Measurements from ENCODE around the gene VWA2.

VWA2 gene

DNA sequence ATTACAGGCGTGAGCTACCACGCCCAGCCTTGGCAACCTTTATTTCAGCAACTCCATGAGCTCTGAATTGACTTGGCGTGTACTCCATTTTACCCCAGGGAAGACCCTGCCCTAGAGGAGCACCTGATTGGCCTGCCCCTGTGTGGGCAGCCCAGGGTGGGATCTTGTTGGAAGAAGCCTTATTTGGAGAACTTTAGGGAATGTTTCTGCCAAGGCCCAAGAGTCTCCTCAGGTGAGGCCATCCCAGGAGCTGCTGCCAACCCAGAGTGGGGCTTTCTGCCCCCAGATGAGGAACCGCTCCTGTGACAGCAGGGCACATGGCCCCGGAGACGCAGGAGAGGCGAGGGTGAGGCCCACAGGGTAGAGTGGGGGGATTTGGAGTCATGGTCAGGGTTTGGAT lies 42.0 kb downstream of the VWA2 start:
- ChIA-PET POLR2A (no interaction called here), CTCF (interaction anchor here (0.9 to 1.6 kb wide), 4 partner anchors 10 to 23 kb away, joined by 3 to 4 read pairs (median 4); no protein-coding TSS in a partner anchor)
- TF ChIP-seq, protein P1, sequence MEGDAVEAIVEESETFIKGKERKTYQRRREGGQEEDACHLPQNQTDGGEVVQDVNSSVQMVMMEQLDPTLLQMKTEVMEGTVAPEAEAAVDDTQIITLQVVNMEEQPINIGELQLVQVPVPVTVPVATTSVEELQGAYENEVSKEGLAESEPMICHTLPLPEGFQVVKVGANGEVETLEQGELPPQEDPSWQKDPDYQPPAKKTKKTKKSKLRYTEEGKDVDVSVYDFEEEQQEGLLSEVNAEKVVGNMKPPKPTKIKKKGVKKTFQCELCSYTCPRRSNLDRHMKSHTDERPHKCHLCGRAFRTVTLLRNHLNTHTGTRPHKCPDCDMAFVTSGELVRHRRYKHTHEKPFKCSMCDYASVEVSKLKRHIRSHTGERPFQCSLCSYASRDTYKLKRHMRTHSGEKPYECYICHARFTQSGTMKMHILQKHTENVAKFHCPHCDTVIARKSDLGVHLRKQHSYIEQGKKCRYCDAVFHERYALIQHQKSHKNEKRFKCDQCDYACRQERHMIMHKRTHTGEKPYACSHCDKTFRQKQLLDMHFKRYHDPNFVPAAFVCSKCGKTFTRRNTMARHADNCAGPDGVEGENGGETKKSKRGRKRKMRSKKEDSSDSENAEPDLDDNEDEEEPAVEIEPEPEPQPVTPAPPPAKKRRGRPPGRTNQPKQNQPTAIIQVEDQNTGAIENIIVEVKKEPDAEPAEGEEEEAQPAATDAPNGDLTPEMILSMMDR (IDR thresholded peaks at IDR 0.05; ENCODE audit: control extremely low read depth, extremely low read depth, low read depth, missing control alignments): no peak
- no peak for DNase-seq (ENCODE audit: extremely low spot score)

DNA sequence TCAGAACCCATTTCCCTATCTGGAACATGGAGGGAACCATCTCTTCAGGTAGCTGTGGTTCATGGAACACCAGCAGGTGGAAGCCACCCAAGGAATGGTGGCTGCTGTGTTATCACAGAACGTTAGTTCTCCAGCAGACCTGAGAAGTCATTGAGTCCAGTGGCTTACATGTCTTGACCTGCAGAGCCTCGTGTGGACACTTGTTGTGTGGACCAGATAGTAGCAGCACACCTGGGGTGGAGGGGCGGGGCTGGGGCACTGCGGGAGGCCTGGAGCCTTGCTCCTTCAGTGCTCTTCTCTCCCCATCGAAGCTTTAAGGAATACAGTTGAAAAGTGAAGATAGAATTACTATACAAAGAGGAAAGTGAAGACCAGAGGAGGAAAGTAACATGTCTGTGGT lies 42.4 kb downstream of the VWA2 start:
- POLR2A ChIA-PET: no interaction called here
- TF ChIP-seq, protein P1 (IDR thresholded peaks at IDR 0.05; ENCODE audit: control extremely low read depth, extremely low read depth, low read depth, missing control alignments): no peak
- CTCF ChIA-PET: interaction anchor here (0.9 to 1.6 kb wide), 4 partner anchors 9 to 23 kb away, joined by 3 to 4 read pairs (median 4); no protein-coding TSS in a partner anchor

DNA sequence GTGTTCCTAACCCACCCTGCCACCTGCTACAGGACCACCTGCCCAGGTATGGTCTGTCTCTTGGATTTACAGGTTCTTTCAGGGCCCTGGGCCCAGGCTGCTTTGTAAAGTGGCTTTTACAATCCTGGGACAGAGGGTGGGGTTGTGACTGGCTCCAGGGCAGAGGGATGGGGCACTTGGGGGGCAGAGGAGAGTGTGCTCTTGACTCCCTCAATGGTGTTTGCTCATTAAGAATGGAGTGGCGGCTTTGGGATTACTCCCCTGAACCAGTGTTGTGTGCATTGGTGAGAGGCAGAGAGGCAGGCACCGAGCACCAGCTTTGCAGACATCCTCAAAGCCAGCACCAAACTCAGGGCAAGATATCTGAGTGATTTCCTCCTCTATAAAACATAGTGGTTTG lies 43.5 kb downstream of the VWA2 start:
- TF ChIP-seq, protein P1 (IDR thresholded peaks at IDR 0.05; ENCODE audit: control extremely low read depth, extremely low read depth, low read depth, missing control alignments): no peak
- ChIA-PET POLR2A (no interaction called here), CTCF (interaction anchor here (0.7 kb wide), 1 partner anchor 57 kb away, joined by 3 read pairs; no protein-coding TSS in a partner anchor)
- no peak for DNase-seq (ENCODE audit: extremely low spot score)

More for the DNA sequence above, 42.4 kb downstream of the VWA2 start:
- no peak for DNase-seq (ENCODE audit: extremely low spot score)

DNA sequence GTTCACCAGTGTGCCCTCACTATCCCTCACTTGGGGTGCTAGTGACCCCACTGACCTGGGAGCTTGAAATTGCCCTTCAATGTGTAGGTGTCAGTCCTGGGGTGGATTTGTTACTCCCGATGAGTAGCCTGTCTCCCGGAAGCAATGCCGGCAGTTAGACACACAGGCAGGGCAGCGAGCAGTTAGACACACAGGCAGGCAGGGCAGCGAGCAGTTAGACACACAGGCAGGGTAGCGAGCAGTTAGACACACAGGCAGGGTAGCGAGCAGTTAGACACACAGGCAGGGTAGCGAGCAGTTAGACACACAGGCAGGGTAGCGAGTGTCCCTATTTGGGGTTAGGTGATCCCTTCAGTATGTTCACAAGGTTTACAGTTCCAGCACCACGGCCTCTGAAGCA lies 44.0 kb downstream of the VWA2 start:
- CTCF ChIA-PET: interaction anchor here (0.7 to 6.2 kb wide), 3 partner anchors 20 to 57 kb away, joined by 3 to 31 read pairs (median 3); no protein-coding TSS in a partner anchor
- TF ChIP-seq, protein P1 (IDR thresholded peaks at IDR 0.05; ENCODE audit: control extremely low read depth, extremely low read depth, low read depth, missing control alignments): no peak
- POLR2A ChIA-PET: no interaction called here
- DNase-seq (ENCODE audit: extremely low spot score): no peak

DNA sequence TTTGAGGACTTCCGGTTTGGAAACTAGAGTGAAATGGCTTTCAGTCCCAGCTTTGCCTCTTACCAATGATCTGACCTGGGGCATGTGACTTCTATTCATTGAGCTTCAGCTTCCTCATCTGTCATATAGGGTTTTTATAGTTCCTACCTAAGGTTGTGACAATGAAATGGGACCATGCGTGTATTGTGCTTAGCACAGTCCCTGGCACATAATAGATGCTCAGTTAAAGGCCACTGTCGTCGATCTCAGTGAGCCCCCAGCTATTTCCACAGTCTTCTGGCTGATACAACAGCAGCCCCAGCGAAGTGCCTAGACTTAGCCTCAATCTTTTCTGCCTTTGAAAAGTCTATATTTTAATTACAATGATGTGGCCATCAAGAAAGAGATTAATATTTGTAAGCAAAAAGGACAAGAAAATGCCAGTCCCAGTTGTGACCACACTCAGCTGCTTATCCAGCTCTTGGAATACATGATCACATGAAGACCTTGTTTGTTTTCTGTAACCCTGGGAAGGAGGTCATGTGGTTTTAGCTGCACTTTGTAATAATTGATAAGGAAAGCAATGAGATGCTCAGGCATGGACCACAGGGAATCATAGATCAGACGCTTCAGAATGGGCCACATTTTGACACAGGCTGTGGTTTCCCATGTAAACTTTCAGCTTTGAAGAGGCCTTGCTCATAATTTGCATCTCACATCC lies 44.6 kb downstream of the VWA2 start:
- no peak for DNase-seq (ENCODE audit: extremely low spot score)
- TF ChIP-seq, protein P1 (IDR thresholded peaks at IDR 0.05; ENCODE audit: control extremely low read depth, extremely low read depth, low read depth, missing control alignments): no peak
- POLR2A ChIA-PET: no interaction called here
- CTCF ChIA-PET: interaction anchor here (1.0 to 6.2 kb wide), 3 partner anchors 10 to 21 kb away, joined by 3 to 31 read pairs (median 3); no protein-coding TSS in a partner anchor

DNA sequence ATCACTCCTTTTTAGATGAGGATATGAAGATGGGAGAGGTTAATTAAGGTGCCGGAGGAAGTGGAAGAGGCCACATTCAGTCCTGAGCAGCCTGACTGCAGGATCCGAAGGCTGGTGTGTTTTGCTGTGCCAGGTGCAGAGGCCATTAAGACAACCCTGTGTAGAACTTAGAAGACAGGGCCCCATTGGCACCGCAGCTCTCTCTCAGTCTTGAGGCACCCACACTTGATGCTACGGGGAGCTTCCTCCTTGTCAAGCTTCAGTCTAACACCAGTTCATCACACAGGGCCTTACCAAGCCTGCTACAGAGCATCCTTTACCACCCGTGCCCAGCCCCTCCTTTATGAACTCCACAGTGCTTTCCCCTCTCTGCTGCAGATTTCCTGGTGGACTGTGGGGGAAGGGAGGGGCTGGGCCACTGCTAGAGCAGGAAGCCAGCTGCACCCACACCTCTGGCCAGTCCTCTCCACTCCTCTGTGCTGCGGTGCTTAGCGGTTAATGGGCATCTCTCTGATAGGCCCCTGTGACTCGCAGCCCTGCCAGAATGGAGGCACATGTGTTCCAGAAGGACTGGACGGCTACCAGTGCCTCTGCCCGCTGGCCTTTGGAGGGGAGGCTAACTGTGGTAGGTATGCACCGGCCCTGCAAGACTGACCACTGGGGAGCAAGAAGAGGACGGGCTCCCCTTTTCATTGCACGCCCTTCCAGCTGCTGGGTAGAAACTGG lies 45.5 kb downstream of the VWA2 start:
- CTCF ChIA-PET: interaction anchor here (1.0 to 6.2 kb wide), 2 partner anchors 11 to 19 kb away, joined by 3 to 31 read pairs; no protein-coding TSS in a partner anchor
- TF ChIP-seq, protein P1 (IDR thresholded peaks at IDR 0.05; ENCODE audit: control extremely low read depth, extremely low read depth, low read depth, missing control alignments): no peak
- POLR2A ChIA-PET: no interaction called here
- DNase-seq (ENCODE audit: extremely low spot score): no peak
